Stimulated activated CD4-positive, alpha-beta T cell treated with anti-CD3 and anti-CD28 coated beads, Interleukin-15, amount 100 ng/mL, for 1 hour (primary cell): ENCODE results near the gene RASSF5.
"Not testable (repeated sequence)": the region's sequence is repeated elsewhere in the genome, so short reads cannot be mapped to it uniquely, and the experiment has no call there.

Experiments
- DNase-seq, 2 donors: peaks; one replicate each; pipeline ENCODE4 v3.0.0-alpha.2; 2020; ENCODE audit warnings: low read depth in 1 of 2, low spot score in 1 of 2

The RASSF5 gene

GRCh38 chr1:206626396-206626795, 119.1 kb downstream of the RASSF5 start:
- not testable (repeated sequence) for DNase-seq

GRCh38 chr1:206628916-206629315, 121.6 kb downstream of the RASSF5 start:
- no peak for DNase-seq

GRCh38 chr1:206631085-206631509, 123.8 kb downstream of the RASSF5 start:
- no peak for DNase-seq

- DNase-seq = no peak
Observed at GRCh38 chr1:206633708-206634121, 126.4 kb downstream of the RASSF5 start.

GRCh38 chr1:206634365-206635079, 127.2 kb downstream of the RASSF5 start:
- DNase-seq = peak; percentile 29 to 64

GRCh38 chr1:206635080-206635977, 128.0 kb downstream of the RASSF5 start, which contains the start of gene DYRK3:
DYRK3 (plus strand) TSS chr1:206635536; CDS start chr1:206635704, 168 bp downstream.
- DNase-seq = peak; percentile 73 to 87

GRCh38 chr1:206635978-206636345, 128.6 kb downstream of the RASSF5 start:
- DNase-seq = no peak

GRCh38 chr1:206636671-206637070, 129.3 kb downstream of the RASSF5 start:
- DNase-seq = no peak

GRCh38 chr1:206637605-206638004, 130.3 kb downstream of the RASSF5 start:
- no peak for DNase-seq
